GM12891 (cell line): Measurements from ENCODE around the gene PIK3CD.

ENCODE experiments used
- PAX5 ChIP-seq: IDR thresholded peaks from 2 replicates; pipeline ENCODE4 v1.6.1; 2011; ENCODE audit warnings: low read length, moderate library complexity, mild to moderate bottlenecking; ENCODE audit not compliant: insufficient read depth, severe bottlenecking
- POLR2A ChIP-seq: IDR thresholded peaks from 2 replicates; pipeline ENCODE4 v1.6.1; 2011; ENCODE audit warnings: low read depth, low read length, control low read depth
- POLR2AphosphoS5 ChIP-seq: IDR thresholded peaks from 2 replicates; pipeline ENCODE4 v1.6.1; 2011; ENCODE audit warnings: low read depth, low read length, control low read depth
- POU2F2 ChIP-seq: IDR thresholded peaks from 2 replicates; pipeline ENCODE4 v1.6.1; 2011; ENCODE audit warnings: low read depth, mild to moderate bottlenecking, control low read depth, low read length, moderate library complexity
- SPI1 ChIP-seq: IDR thresholded peaks from 2 replicates; pipeline ENCODE4 v1.6.1; 2011; ENCODE audit warnings: low read depth, low read length, control low read depth
- TAF1 ChIP-seq: IDR thresholded peaks from 2 replicates; pipeline ENCODE4 v1.6.1; 2011; ENCODE audit warnings: low read depth, low read length, control low read depth

- no peak for TF ChIP-seq TAF1
- TF ChIP-seq POLR2A = peak; percentile 65
- peak; percentile 58 for TF ChIP-seq POLR2AphosphoS5
- TF ChIP-seq POU2F2 = 0 out of 2 replicates have a peak, but pooled peaks have one; percentile 35
- no peak for TF ChIP-seq SPI1
- TF ChIP-seq PAX5 = no peak
Measured at GRCh38 chr1:9733160-9733789, 81.7 kb downstream of the PIK3CD start.
